Measurements from ENCODE around the gene NAA20.

Gene NAA20

GRCh38 chr20:20017001-20017843 is at the start of gene NAA20:
Gene NAA20, plus strand, starts transcription at chr20:20017362. Its CDS starts 35 bp downstream, at chr20:20017397.
- peak; percentile 82 for DNase-seq

- DNase-seq, result no peak
These were observed 49.7 kb upstream of the NAA20 start for GRCh38 chr20:19967445-19967844.

GRCh38 chr20:19968028-19968427 is 49.1 kb upstream of the NAA20 start:
- no peak for DNase-seq

DNA sequence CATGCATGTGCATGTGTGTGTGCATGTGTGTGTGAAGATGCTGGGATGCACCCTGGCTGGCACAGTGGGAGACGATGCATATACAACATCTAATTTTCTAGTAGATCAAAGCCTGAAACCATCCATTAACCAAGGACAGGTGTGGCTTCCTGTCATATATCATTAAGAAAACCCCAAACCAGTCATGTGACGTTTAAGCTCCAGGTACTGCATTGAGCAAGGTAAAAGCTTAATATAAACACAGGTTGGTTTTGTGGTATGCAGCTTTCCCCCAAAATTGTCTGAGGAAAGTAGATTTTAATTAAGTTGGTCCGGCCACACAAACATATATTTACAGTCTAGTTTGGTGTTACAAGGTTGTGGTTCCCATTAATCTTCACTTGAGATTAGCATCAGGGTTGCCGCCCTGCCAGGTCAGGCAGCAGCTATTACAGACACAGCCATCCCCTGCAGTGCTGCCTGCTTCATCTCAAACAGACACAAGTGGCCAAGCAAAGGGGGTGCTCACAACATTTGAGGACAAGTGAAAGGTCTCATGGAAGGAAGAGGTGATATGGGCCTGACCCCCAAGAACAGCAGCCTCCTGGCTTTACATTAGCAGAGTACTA is 48.6 kb upstream of the NAA20 start:
- DNase-seq, result no peak

DNA sequence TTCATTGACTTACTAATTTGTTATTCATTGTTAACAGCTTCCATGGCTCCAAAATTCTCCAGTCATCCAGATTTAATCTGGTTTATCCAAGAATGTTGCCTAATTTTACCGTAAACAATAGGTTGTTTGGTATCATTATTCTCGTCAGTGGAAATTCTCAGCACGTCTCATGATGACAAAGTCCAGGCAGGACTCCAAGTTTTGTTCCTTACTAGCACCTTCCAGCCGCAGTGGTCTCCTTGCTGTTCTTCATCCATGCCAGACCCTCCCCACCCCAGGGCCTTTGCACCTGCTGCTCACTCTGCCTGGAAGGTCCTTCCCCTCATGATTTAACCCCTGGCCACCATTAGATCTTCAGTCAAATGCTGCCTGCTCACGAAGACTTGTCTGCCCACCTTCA is 48.1 kb upstream of the NAA20 start:
- DNase-seq, result no peak

GRCh38 chr20:19969507-19970255 is 47.5 kb upstream of the NAA20 start:
- no peak for DNase-seq

GRCh38 chr20:19970256-19970765 is 46.9 kb upstream of the NAA20 start:
- no peak for DNase-seq

- no peak for DNase-seq
These were observed 46.0 kb upstream of the NAA20 start for GRCh38 chr20:19971116-19971515.

DNA sequence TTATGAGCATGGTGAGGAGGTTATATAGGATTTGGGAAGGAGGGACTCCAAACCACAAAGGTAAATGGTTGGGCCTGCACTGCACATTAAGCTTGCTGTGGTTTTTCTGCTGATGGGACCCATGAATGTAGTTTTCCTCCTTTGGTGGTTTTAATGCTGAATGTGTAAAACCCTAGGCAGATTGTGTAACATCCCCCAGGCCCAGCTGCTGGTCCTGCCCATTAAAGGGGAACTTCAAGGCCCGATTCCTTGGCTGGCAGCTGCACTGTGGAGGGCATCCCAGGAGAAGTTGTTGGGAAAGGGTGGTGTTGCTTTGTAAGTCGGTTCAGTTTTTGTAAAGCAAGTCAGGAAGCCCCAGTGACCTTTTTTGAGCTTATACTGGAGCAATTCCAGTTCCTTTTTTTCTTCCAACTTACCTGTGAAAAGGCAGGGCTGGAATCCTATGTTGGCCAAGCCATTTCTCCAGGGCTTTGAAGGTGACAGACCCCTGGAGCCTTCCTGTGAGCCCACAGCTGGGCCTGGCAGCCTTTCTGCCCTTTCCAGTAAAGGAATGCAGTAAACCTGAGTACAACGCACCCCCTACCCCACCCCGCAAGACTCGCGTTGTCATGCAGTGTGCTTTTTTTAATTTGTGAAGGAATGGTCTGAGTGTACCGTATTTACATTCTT is 43.1 kb upstream of the NAA20 start:
- DNase-seq, result no peak

DNA sequence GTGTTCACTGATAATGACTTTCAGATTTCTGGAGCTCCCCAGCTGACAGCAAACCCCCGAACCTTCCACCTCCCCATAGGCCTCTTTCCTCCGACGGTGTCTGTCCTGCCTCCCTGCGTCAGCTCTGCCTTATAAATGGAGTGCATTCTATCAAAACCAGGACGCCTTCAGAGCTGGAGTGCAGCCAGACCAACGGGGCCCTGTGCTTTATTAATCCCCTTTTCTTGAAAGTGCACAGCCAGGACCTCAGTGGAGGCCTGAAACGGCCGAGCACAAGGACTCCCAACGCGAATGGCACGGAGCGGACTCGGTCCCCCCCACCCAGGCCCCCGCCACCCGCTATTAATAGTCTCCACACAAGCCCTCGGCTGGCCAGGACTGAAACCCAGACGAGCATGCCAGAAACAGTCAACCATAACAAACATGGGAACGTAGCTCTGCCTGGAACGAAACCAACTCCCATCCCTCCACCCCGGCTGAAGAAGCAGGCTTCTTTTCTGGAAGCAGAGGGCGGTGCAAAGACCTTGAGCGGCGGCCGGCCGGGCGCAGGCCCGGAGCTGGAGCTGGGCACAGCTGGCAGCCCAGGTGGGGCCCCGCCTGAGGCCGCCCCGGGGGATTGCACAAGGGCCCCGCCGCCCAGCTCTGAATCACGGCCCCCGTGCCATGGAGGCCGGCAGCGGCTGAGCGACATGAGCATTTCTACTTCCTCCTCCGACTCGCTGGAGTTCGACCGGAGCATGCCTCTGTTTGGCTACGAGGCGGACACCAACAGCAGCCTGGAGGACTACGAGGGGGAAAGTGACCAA is 42.3 kb upstream of the NAA20 start:
- DNase-seq, result no peak

DNA sequence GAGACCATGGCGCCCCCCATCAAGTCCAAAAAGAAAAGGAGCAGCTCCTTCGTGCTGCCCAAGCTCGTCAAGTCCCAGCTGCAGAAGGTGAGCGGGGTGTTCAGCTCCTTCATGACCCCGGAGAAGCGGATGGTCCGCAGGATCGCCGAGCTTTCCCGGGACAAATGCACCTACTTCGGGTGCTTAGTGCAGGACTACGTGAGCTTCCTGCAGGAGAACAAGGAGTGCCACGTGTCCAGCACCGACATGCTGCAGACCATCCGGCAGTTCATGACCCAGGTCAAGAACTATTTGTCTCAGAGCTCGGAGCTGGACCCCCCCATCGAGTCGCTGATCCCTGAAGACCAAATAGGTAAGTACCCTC is 41.7 kb upstream of the NAA20 start:
- DNase-seq, result no peak

DNA sequence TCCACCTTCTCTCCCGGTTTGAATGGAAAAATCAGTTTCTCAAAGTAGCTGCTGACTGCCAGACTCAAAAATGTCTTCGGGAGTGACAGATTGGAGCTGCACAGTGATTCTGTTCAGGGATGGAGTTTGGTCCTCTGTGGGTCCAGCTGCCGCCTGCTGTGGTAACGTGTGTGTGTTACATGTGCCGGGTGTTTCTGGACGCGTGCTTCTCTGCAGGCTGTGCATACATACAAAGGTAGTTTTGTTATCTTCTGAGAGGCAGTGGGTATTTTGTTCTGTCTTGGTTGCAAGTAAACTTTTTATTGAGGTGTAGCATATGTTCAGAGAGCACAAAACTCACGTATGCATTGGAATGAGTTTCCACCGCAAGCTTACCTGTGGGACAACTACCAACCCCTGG is 41.3 kb upstream of the NAA20 start:
- DNase-seq, result no peak

DNA sequence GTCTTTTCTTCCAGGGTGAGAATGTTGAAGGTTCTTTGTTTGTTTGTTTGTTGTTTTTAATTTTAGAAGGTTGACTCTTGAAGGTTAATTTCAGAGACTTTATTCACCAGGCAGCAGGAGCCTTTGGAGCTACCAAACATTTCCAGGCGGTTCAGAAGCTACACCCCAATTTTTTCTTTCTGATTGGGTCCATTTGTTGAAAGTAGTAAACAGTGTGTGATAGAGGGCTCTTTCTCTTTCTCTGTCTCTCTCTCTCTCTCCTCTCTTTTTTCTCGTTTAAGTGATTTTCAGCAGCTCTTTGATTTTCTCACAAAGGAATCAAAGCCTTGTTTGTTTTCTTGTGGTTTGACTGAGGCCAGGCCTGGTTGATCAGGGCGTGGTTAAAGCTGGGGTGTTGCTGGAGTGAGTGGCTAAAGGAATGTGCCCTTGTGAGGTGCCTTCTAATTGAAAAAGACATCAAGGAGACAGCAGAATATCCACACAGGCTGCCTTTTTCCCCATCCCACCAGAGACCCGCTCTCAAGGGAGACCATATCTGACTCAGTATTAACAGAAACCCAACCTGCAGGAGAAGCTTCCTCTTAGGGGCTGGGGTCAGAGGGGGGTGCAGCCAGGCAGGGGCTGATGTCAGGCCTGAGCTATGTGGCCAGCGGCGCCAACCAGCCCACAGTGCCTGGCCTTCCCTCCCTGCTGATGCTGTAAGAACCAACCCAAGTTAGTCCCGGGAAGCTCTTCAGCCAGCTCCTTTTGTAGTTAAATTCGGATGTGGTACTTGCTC is 40.4 kb upstream of the NAA20 start:
- no peak for DNase-seq

GRCh38 chr20:19977373-19977770 is 39.8 kb upstream of the NAA20 start:
- no peak for DNase-seq

DNA sequence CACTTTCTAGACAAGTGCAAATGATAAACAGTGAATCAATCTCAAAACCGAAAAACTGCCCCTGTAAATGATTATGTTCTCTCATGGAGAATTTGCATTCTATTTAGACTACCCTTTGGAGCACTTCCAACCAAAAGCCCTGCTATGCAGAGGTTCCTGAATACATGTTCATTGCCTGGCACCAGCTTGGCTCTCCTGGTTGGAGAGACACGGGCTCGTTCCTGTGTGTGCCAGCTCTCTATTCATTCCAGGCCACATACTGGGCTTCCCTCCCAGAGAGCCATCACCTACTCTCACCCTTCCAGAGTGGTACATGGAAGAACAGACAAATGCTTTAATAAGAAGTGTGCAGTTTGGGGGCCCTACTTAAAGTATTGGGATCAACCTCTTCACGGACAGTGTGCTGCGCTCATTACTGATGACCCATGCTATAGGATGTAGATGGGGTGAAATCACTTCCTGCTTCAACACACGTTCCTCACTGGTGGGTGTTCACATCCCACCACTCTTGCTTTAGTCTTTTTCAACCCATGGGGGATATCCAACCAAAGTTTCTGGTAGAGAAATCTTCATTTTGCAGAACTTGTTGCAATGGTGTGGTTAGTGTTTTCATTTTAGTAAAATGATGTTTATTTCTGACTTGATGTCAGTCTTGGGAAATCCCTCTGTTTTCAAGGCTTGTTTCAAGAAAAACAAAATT is 38.5 kb upstream of the NAA20 start:
- DNase-seq, result no peak

DNA sequence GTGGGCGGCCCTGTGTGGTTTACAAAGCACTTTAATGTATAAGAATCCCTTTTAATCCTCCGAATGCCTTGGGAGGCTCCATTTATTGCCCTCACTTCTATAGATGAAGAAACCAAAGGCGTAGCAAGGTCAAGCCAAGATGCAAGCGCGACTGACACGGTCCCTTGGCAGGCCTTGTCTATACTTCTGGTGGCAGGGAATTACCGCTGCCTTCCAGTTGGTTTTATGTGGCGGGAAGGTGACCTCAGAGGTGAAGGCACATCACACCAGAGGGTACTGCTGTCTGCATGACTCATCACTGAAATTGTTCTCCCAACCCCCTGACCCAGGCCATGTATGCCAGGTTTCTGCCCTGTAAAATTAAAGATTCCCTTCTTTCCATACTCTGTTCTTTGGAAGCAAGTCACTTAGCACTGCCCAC is 36.1 kb upstream of the NAA20 start:
- no peak for DNase-seq

- DNase-seq, result no peak
These were observed 30.7 kb upstream of the NAA20 start for GRCh38 chr20:19986419-19986818.

DNA sequence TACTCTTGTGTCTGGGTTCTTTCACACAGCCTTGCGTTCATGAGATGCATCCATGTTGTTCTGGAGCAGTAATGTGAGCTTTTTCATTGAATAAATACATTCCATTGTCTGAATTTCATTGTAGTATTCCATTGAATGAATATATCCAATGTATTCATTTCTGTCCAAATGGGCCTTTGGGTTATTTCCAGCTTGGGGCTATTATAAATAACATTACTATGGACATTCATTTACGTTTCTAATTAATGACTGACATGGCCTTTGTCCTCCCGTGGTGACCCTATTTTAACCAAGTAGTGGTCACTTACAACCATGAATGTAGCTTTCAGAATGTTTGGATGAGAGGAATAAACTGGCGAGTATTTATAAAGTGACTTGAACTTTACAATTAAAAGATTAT is 30.1 kb upstream of the NAA20 start:
- no peak for DNase-seq

GRCh38 chr20:19990850-19991249 is 26.3 kb upstream of the NAA20 start:
- no peak for DNase-seq

DNA sequence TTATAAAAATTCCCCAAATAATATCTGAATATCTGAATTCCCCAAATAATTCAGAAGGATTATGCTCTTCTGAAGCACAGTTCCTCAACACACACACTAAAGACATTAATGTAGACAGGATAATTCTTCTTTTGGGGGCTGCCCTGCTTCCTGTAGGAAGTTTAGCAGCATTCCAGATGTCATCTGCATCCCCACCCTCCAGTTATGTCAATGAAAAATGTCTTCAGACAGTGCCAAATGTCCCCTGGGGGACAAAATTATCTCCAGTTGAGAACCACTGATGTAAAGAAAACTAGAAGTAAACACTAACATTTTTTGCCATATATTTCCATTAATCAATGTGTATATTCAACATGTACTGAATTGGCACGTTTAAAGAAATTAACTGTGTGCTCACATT is 25.9 kb upstream of the NAA20 start:
- no peak for DNase-seq

- no peak for DNase-seq
These were observed 25.3 kb upstream of the NAA20 start for GRCh38 chr20:19991854-19992253.
